RPMI8226 (cell line): ENCODE results near the gene RASA3.
A peak's percentile ranks its signal among the peaks of the same experiment; 100 is the strongest.

ENCODE experiments used
- DNase-seq: peaks from one replicate; pipeline ENCODE4 v3.0.0-alpha.2; 2015

Gene RASA3

DNA sequence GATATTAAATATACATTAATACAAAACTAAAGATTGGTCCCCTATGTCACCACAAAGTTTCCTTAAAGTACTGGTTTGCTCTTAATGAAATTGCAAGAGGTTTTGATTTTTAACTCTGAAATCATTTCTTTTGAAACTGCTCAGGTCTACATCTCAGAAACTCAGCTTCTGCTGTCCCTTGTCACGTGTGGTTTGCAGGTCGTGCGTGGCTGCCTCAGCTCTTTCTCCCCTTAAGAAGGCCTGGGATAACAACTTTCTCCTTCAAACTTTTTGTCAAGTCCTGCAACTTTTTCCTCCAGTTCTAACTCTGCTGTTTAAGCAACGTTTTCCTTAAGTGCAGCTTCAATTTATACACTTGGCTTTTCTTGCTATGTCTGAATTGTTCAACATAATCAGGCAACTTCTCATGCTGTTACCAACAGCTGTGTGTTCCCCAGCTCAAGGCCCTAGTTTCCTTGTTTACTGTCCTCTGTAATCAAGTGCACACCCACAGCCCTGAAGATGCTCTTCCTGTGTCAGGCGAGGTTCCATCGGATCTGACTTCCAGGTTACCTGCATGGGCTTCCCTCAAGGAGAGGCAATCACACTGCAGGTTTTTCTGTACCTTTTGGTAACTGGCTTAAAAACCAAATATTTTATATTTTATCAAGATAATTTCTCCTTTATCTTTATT lies 172.0 kb downstream of the RASA3 start:
- no peak for DNase-seq

DNA sequence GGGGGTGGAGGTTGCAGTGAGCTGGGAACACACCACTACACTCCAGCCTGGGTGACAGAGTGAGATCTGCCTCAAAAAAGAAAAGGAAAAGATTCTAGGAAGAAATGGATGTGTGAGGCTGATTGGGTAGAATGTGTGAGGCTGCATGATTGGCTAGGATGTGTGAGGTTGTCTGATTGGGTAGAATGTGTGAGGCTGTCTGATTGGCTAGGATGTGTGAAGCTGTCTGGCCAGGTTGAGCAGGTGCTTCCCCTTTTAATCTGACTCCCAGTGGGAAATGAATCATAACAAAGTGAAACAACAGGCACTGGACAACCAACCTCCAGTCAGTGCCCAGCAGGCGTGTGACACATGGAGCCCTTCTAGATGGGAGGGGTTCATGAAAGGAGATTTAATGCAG lies 173.2 kb downstream of the RASA3 start:
- DNase-seq: no peak

DNA sequence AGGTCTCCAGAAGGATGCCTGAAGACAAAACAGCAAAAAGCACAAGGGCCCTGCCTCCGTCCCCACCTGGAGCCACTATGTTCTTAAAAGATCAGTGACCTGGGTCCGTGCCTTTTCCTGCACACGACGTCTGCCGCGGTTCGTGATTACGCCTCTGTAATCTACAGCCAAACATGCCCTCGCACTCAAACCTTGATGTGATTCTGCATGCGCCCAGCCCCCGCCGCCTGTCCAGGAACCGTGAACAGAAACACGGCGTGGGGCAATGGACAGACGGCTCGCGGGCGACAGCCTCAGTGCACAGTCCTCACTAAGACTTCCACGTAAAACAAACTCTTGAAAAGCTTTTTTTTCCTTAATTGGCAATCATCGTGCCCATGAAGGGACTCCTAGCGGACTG lies 174.1 kb downstream of the RASA3 start:
- DNase-seq: no peak

- no peak for DNase-seq
Measured at GRCh38 chr13:113956571-113956970, 175.9 kb downstream of the RASA3 start.

DNA sequence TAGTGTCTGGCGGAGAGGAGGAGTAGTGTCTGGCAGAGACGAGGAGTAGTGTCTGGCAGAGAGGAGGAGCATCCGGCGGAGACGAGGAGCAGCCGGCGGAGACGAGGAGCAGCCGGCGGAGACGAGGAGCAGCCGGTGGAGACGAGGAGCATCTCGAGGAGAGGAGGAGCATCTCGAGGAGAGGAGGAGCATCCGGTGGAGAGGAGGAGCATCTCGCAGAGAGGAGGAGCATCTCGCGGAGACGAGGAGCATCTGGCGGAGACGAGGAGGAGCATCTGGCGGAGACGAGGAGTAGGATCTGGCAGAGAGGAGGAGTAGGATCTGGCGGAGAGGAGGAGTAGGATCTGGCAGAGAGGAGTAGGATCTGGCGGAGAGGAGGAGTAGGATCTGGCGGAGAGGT lies 176.7 kb downstream of the RASA3 start:
- no peak for DNase-seq

DNA sequence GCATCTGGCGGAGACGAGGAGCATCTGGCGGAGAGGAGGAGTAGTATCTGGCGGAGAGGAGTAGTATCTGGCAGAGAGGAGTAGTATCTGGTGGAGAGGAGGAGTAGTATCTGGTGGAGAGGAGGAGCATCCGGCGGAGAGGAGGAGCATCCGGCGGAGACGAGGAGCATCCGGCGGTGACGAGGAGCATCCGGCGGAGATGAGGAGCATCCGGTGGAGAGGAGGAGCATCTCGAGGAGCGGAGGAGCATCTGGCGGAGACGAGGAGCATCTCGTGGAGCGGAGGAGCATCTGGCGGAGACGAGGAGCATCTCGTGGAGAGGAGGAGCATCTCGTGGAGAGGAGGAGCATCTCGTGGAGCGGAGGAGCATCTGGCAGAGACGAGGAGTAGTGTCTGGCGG lies 177.2 kb downstream of the RASA3 start:
- no peak for DNase-seq

DNA sequence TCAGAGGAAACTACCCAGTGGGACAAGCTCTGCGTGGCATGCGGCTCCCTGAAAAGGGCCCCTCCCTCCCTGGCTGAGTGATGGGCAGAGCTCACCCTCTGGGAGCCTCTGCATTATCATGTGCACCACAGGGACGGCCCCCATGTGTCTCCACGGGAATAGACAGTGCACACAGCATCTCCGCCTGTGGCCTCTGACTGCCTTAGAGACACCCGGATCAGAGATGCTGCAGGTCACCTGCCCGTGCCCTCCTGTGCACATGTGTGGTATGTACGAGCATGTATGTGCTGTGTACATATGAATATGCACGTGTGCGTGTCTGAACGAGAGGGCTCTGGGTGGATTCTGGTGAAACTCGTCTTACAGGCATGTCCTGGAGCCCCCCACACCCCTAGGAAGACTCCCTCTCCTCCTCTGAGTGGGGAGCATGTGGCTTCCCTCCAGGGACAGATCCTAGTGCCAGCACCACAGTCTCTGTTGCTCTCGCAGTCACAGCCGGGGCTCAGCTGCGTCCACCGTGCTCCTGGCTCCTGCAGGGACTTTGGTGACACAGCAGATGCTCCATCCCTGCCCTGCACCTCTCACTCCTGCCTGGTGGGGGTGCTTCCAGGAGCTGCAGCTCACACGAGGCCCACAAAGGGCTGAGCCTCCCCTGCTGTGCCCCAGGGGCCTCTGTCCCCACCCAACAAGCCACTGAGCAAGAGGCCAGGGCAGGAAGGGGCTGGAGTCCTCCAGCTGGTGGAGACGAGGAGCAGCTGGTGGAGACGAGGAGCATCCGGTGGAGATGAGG lies 178.2 kb downstream of the RASA3 start:
- no peak for DNase-seq

GRCh38 chr13:113953561-113953960 lies 178.9 kb downstream of the RASA3 start:
- no peak for DNase-seq

DNA sequence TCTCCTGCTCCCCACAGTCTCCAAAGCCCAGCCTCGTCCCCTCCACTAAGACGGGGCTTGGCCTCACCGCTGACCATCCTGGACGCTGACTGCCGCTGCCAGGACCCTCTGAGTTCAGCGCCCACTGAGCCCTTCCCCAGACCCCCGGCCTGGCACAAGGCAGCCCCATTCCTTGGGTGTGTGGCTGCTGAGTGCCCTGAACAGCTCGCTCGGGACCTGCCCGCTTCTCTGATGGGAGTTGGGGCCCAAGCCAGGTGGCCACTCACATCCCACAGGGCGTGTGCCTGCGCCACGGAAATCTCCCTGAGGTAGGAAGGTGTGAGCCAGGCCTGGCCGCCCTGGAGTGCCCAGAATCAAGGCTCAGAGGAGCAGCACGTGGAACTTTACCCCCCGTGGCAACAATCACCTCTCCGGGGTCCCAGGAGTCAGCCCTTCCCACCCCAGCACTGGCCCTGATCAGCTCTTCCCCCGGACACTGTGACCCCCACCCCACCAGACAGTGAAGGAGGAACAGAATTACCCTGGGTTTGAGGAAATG lies 179.4 kb downstream of the RASA3 start:
- DNase-seq: no peak

DNA sequence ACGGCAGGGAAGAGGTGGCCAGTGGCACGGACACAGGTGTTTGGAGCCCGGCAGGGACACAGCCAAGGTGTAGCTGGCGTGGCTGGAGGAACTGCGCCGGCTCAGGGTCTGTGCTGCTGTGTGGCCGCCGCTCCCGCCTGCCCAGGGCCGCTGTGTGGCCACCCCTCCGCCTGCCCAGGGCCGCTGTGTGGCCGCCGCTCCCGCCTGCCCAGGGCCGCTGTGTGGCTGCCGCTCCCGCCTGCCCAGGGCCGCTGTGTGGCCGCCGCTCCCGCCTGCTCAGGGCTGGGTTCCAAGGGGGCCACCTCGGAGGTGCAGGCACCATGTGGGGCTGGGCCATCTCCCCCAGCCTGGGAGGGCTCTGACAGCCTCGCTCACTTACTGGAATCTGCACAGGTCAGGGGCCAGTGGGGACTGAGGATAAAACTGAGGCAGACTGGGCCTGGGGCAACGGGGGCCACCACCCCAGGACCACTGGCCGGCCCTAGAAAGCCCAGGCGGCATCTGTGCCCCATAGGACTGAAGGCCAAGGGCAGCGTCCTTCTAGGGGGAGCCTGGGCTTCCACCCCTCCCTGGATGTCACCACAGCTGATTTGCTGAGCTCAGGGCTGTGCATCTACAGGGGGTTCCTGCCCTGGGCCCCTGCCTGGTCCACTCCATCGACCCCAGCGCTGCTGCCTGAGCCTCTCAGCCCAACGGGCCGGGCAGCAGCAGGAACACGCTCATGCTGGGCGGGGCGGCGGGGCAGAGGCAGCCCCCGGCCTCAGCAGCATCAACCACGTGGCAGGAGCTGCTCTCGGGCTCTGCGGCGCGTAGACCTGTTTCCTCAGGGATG lies 180.1 kb downstream of the RASA3 start:
- DNase-seq: no peak

GRCh38 chr13:113951246-113951999 lies 181.0 kb downstream of the RASA3 start:
- no peak for DNase-seq

DNA sequence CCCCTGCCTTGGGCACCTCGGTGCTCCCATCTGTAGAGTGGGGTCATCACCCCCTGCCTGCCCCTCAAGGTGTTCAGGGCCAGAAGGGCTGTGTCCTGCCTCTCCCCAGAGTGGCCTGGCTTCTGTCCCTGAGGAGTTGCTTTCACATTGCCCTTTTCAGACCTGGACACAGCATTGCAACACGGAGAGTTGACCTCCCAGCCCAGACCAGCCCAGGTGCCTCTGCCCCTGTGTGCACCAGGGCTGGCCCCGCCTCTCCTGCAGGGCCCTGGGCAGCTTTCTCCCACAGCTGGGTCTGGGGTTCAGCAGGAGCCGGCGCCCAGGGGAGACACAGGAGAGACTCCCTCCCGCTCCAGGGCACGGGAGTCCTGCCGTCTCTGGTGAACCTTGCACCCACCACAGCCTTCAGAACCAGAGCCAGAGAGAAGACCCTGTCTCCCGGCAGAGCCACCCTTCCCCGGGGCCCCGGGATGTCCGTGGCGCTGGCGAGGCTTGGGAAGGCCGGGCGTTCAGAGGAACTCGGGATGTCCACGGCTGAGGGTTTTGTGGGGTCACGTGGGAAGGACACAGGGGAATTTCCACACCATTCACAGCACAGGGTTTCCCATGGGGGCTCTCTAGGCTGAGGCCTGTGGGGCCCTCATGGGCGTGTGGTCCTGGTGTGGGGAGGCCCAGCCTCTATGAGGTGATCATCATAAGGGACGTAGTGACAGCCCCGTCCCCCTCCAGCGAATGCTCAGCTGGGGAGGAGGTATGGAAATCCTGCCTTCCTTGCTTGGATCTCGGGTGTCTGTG lies 181.8 kb downstream of the RASA3 start:
- no peak for DNase-seq

GRCh38 chr13:113949546-113949945 lies 182.9 kb downstream of the RASA3 start:
- DNase-seq: no peak

DNA sequence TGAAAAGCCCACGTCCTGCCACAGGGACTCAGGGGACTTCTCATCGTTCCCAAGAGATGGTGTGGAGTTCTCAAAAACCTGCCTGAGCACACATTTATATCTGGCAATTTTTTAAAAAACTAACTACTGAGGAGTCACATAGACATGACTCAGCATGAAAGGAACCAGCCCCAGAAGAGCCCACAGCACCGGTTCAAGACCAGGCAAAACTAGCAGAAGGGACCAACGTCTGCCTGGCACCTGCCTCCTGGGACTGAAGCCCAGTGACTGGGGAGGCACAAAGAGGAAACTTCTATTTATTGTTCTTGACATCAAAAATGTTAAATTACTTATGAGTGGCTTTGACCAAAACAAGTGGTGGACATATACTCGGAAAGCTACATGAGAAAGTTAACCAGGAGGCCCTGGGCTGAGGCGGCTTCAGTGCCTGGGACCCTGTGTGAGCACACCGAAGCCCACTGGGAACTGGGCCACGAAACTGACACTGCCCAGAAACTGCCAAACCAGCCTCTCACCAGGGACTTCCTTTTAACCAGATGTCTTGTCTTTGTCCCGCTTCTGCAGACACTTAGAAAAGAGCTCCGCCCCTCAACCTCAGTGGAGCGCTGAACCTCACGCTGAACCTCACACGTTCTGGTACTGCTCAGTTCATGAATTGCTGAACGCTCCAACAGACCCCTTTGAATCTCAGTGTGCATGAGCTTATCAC lies 184.2 kb downstream of the RASA3 start:
- peak; percentile 86 for DNase-seq

GRCh38 chr13:113947311-113948033 lies 185.0 kb downstream of the RASA3 start:
- peak; percentile 92 for DNase-seq

DNA sequence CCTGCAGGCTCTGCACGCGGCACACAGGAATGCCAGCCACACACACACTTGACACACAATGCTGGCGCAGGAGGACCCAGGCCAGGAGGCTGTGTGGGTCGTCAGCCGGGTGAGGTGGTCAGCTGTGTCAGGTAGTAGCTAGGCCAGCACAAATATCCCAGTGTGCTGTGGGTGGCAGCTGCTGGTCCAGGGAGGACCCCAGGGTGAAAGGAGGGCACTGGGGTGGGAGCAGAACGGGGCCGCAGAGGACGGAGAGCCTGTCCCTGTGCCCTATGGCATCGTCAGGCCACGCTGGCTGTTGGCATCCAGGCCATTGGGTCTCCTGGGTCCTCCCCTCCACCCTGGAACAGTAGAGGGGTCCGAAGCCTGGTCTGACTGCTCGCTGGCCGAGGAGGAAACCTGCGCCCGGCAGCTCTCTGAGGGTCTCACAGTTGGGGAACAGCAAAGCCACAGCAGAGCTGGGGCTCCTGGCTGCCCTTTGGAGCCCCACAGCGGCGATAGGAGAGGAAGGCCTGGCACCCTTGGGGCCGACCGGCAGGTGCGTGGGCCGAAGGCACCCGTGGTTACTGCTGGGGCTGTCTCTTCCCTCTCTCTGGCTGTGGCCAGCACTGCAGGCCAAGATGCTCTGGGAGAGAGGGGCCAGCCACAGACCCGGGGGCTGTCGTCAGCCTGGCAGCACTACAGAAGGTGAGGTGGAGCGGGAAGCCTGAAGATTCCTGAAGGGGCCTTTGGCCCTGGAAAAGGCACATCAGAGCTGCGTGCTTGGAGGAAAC lies 185.8 kb downstream of the RASA3 start:
- DNase-seq: peak; percentile 82

GRCh38 chr13:113945857-113946408 lies 186.5 kb downstream of the RASA3 start:
- DNase-seq: no peak

GRCh38 chr13:113943821-113944565 lies 188.4 kb downstream of the RASA3 start:
- no peak for DNase-seq
